GM18907 (cell line): Measurements from ENCODE around the gene CCDC170.

Experiments
- ATAC-seq: cut with Tn5 transposase; IDR thresholded peaks from one replicate; pipeline ENCODE4 v1.9.1; 2021; ENCODE audit warnings: mild to moderate bottlenecking, moderate library complexity; ENCODE audit not compliant: unreplicated experiment

CCDC170 gene

DNA sequence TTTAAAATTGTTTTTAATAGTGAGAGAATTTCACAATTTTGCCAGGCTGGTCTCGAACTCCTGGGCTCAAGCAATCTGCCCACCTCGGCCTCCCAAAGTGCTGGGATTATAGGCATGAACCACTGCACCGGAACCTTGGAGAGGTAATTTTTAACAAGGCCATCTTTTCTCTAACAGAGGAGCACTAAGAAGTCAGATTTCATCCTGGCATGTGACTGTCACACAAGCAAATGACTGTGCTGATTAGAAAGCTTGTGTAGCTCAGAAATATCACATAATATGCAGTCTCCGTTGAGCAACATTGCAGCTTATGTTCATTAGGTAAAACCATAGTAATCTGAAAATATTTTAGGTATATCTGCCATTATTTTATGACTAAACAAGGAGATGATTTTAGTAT, 156.0 kb downstream of the CCDC170 start:
- ATAC-seq: no peak

DNA sequence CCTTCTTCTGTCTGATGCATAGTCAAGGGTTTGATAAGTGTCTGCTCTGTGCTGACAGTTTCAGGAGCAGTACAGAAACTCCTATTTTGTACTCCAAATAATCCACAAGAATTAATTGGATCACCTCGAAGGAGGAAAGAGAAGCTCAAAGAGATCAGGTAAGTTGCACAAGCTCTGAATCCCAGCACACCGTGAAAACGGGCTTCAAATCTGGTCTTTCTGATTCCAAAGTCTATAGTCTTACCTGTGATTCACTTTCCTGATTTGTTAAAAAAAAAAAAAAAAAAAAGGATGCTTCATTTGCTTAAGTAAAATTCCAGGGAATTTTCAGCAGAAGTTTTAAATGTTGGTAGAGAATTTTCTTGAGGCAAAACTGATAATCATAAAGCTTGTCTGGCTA, 157.8 kb downstream of the CCDC170 start:
- ATAC-seq: no peak

DNA sequence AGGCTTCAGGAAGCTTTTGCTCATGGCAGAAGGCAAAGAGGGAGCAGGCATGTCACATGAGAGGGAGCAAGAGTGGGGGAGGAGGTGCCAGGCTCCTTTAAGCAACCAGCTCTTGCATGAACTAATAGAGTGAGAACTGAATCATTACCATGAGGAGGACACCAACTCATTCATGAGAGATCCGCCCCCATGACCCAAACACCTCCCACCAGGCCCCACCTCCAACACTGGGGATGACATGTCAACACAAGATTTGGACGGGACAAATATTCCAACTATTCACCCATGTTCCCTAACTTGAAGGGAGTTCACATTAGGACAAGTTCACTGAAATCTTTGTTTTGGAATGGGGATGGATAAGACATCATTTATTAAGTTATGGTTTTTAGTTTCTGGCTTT, 158.5 kb downstream of the CCDC170 start:
- no peak for ATAC-seq

DNA sequence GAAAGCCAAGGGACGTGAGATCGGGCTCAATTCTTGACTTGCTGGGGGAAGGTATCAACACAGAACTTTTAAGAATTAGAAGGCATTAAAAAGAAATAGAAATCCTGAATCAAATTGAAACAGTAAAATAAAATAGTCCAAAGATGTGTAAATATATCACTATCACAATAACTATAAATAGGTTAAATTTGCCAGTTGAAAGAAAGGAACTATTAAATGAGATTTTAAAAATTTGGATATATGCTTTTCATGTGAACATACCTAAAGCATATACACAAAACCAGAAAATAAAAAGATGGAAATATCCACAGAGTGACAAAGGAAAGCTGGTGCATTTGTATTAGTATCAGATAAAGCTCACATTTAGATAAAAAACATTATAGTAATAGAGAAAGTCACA, 161.3 kb downstream of the CCDC170 start:
- no peak for ATAC-seq

DNA sequence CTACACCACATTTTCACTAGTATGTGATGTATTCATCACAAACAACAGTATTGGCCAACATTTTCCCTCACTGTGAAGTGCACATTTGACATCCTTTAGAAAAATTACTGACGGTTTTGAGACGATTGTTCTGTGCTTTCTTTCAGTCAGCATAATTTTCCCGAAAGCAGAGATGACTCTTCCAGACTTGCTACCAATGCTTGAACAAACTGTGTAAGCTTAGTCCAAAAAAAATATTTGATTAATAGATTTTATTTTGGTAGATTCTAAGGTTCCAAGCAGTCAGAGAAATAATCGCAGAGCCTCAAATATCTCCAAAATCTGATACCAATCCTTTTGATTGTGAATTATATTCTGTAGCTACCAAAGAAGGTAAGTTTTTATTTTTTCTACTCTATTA, 162.6 kb downstream of the CCDC170 start:
- ATAC-seq: no peak

DNA sequence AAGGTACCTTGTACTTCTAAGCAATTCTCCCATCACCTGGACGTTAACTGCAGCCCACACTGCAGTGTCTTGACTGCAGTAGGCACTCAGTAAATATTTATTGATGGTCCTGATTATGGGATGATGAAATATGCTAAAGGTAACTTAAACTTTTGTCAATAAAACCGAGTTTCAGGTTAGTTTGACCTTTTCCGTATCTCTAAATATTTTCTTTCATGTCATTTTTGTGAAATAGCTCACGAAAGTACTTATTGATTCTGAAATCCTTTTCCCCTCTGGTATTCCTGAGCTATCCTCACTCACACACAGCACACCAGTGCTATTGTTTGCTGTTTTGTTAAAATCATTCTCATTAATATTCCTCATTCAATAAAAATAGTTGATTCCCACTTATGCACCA, 164.3 kb downstream of the CCDC170 start:
- no peak for ATAC-seq

DNA sequence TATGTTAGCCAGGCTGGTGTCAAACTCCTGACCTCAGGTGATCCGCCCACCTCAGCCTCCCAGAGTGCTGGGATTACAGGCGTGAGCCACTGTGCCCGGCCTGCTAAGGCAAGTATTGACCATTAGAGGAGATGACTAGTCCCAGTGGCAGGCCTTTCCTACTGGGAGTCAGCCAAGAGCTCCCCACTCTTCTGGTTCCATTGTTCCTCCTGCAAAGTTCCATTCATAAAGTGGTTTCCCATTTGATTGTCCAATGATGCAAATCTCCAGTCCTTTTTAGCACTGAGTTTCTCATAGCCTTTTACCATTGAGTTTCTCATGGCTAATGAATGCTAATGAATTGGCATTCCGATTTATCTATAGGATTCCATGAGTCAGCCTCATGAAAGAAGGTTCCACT, 165.4 kb downstream of the CCDC170 start:
- no peak for ATAC-seq

DNA sequence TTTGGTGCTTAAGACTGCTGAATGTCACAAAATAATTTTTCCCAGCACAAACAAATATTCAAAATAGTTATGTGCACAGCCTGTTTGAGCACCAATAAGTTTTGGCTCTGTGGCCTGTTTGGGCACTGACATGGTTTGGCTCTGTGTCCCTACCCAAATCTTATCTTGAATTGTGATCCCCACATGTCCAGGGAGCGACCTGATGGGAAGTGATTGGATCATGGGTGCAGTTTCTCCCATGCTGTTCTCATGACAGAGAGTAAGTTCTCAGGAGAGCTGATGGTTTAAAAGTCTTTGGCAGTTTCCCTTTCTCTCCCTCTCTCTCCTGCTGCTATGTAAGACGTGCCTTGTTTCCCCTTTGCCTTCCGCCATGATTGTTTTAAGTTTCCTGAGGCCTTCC, 167.7 kb downstream of the CCDC170 start:
- no peak for ATAC-seq

DNA sequence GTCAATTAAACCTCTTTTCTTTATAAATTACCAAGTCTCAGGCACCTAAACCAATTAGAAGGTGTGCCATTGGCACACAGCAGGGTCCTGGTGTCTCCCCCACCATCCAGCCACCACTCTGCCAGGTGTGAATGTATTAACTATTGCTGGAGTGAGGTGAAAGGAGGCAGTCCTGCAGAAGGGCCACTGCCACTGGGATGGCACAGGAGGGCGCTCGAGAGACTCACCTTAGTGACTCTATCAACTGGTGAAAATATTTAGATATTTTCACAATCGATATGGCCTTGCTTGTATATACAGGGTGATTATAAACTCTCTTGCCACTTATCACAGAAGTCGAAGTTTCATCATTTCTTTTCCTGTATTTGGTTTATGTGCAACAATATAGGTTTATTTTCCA, 168.1 kb downstream of the CCDC170 start:
- no peak for ATAC-seq

DNA sequence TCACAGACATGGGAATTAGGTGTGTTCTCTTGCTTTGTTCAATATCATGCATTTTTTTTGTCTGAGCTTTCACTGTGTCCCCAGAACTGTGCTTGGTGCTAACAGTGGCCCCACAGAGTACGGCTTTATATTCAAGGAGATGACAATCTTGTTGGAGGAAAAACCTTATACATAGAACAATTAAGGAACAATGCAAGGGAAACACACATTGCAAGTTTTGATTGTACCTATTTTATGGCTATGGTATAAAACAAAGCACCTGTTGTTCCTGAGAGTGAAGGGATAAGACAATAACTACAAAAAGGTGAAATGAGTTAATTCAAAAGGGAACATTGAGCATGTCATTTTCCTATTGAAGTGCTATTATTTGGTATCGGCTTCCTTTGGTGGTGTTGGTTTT, 169.7 kb downstream of the CCDC170 start:
- no peak for ATAC-seq

DNA sequence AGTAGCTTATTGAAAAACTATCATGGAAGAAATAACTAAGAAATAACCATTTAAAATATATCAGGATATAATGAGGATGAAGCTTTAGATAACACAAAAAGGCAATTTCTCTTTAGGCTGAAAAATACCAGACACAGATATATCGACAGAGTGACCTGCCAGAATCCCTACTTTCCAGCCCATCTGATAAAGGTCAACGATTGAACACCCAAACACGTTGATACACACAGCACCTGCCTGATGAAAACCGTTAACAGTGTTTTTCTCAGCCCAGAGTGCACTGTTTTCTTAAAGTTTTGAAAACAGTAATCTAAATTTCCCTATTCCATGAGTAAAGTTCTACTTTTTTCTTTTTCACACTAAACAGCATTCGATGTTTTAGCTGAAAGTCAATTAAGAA, 170.6 kb downstream of the CCDC170 start:
- no peak for ATAC-seq

DNA sequence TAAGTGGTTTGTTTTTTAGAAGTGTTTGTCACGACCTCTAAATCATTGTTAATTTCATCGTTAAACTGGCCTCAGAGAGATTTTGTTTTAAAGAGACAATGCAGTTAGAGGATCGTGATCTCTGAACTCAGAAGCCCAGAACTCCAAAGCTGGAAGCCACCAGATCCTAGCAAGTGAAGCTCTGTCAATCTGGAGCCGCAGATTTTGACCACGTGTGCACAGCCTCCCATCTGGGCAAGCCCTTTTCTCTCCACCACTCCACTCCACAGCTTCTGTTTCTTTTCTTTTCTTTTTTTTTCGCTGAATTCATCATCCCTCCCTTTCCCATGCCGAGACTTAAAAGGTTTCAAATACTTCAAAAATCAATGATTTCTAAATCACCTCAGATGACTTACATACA, 171.5 kb downstream of the CCDC170 start:
- no peak for ATAC-seq

DNA sequence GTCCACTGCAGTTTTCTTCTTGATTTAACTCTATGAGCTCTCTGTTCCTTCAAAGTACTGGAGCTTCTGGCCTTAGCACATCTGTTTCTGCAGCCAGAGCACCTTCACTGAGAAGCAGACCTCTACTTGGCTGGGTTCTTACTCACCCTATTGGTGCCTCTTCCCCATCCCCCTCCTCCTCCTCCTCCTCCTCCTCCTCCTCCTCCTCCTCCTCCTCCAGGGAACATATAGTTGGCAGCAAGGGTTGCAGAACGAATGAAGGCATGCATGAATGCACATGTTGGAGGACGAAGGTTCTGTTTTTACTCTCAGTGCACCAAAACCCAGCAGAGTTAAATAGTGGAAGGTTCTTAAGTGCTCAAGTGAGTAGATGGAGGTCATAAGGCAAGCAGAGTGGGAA, 172.7 kb downstream of the CCDC170 start:
- no peak for ATAC-seq

DNA sequence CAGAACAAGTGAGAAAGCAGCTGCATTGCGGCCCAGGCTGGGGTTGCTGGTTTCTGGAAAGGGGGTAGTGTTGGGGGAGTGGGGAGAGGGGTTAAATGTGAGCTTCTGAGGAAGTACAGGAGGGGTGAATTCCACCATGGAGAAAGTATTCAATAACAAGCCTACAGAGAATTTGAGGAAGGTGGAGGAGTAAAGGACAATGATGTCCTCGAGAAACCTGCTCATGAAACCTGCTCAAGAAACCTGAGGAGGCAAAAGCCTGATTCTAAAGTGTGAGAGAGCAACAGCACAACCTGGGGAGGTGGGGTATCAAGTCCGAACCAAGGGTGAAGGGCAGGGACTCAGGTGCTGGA, 175.4 kb downstream of the CCDC170 start:
- no peak for ATAC-seq

DNA sequence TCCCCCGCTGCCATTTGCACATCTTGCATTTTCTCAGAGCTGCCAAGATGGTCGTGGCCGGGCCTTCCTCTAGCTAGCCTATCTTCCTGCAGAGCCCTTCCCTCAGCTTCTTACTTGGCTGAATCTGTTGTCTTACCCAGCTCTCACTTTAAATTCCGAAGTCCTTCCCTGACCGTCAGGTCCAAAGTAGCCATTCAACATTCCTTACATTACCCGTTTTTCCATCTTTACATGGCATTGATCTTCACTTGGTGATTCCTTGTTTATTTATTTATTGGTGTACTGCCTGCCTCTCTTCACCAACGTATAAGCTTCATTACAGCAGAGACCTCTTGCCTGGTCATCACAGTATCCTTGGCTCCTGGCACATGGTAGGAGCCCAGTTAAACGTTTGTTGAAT, 176.3 kb downstream of the CCDC170 start:
- ATAC-seq: no peak
